HepG2 (cell line): ENCODE results near the gene TEX19. TPM values are rescaled to one million over a fixed set of nuclear protein-coding genes. Genes with fewer than 3 reads are reported as not detected.

Experiments
- BORCS8-MEF2B ChIP-seq: sonication (generic); formaldehyde crosslinking; IDR thresholded peaks from 2 replicates; pipeline ENCODE4 v1.8.0; 2022; ENCODE audit warnings: mild to moderate bottlenecking, missing genetic modification reagents
- HNRNPL ChIP-seq: fragments of 200-400 bp; formaldehyde crosslinking; IDR thresholded peaks from 2 replicates; pipeline ENCODE4 v1.6.1; 2017; ENCODE audit warnings: mild to moderate bottlenecking, low read depth, low read length
- IKZF5 ChIP-seq: IDR thresholded peaks from 2 replicates; pipeline ENCODE4 v1.6.1; 2018; ENCODE audit warnings: missing genetic modification reagents, mild to moderate bottlenecking, missing compliant biosample characterization
- IRF1 ChIP-seq: sonication (generic); formaldehyde crosslinking; IDR thresholded peaks from 2 replicates; pipeline ENCODE4 v1.4.0; 2020; ENCODE audit warnings: low read depth, mild to moderate bottlenecking, missing genetic modification reagents
- IRX3 ChIP-seq: sonication (generic); formaldehyde crosslinking; IDR thresholded peaks from 2 replicates; pipeline ENCODE4 v1.8.1; 2023; ENCODE audit warnings: mild to moderate bottlenecking, low read depth, missing genetic modification reagents, borderline replicate concordance
- MED8 ChIP-seq: sonication (generic); formaldehyde crosslinking; IDR thresholded peaks from 2 replicates; pipeline ENCODE4 v1.8.1; 2023; ENCODE audit warnings: mild to moderate bottlenecking, missing genetic modification reagents; ENCODE audit not compliant: insufficient replicate concordance
- MXD3 ChIP-seq: IDR thresholded peaks from 2 replicates; pipeline ENCODE4 v1.6.1; 2016; ENCODE audit warnings: mild to moderate bottlenecking, missing biosample characterization, missing genetic modification reagents
- MZF1 ChIP-seq: sonication (generic); formaldehyde crosslinking; IDR thresholded peaks from 2 replicates; pipeline ENCODE4 v1.8.1; 2023; ENCODE audit warnings: mild to moderate bottlenecking, missing genetic modification reagents, borderline replicate concordance
- NFIC ChIP-seq: IDR thresholded peaks from 2 replicates; pipeline ENCODE4 v1.6.1; 2012; ENCODE audit warnings: mild to moderate bottlenecking, low read length, inconsistent platforms
- PPARG ChIP-seq: conservative IDR thresholded peaks from 2 replicates; pipeline ENCODE4 v1.6.1; 2016; ENCODE audit warnings: missing biosample characterization, missing genetic modification reagents
- RNF219 ChIP-seq: sonication (generic); formaldehyde crosslinking; IDR thresholded peaks from 2 replicates; pipeline ENCODE4 v1.5.0; 2020; ENCODE audit warnings: mild to moderate bottlenecking, missing genetic modification reagents
- SAP130 ChIP-seq: IDR thresholded peaks from 2 replicates; pipeline ENCODE4 v1.6.1; 2016; ENCODE audit warnings: low read depth
- ZNF691 ChIP-seq: sonication (generic); formaldehyde crosslinking; IDR thresholded peaks from 2 replicates; pipeline ENCODE4 v1.4.0; 2020; ENCODE audit warnings: missing genetic modification reagents, low read depth, mild to moderate bottlenecking, borderline replicate concordance
- ZNF768 ChIP-seq: sonication (generic); formaldehyde crosslinking; IDR thresholded peaks from 2 replicates; pipeline ENCODE4 v1.4.0; 2020; ENCODE audit warnings: missing genetic modification reagents
- ZNF780A ChIP-seq: sonication (generic); formaldehyde crosslinking; IDR thresholded peaks from 2 replicates; pipeline ENCODE4 v1.8.0; 2022; ENCODE audit warnings: mild to moderate bottlenecking, missing genetic modification reagents, moderate library complexity
- ZSCAN5A ChIP-seq: sonication (generic); formaldehyde crosslinking; IDR thresholded peaks from 2 replicates; pipeline ENCODE4 v1.8.0; 2022; ENCODE audit warnings: mild to moderate bottlenecking, missing genetic modification reagents, borderline replicate concordance
- ZUFSP ChIP-seq: sonication (generic); formaldehyde crosslinking; IDR thresholded peaks from 2 replicates; pipeline ENCODE4 v1.9.0; 2021; ENCODE audit warnings: missing genetic modification reagents, mild to moderate bottlenecking, borderline replicate concordance
- polyA plus RNA-seq, 8 experiments: library from polyadenylated mRNA; depleted of rRNA in 3 of 8; stranded (reverse) in 7 of 8; unstranded in 1 of 8; fragments of >200 nt; fragmentation: Illumina TruSeq in 4 of 8; extraction: Trizol in 4 of 8; gene quantifications; 2 replicates each; pipeline versions ENCODE4 v1.2.1 to v1.2.3, GENCODE V29; 2011 to 2016; ENCODE audit warnings: low read depth in 4 of 8, missing spikeins in 1 of 8, mixed read lengths in 1 of 8; ENCODE audit not compliant: insufficient read depth in 1 of 8
- total RNA-seq, 5 experiments: library from RNA; depleted of rRNA; stranded (reverse); fragments of >200 nt; fragmentation: Illumina TruSeq; extraction: Trizol; gene quantifications; 2 replicates each; pipeline ENCODE4 v1.2.3, GENCODE V29; 2016; ENCODE audit warnings: low read depth in 1 of 5

TEX19 gene
- total and polyA plus RNA-seq, 2 of the 13 experiments (the other 11 are each of a cell fraction or from before 2014, with no cell fraction given) = 1.3 to 6.0 TPM

- TF ChIP-seq ZNF691 (CRISPR knock-in tag) = peak; percentile 96
- 0 out of 2 replicates have a peak, but pooled peaks have one; percentile 65 for TF ChIP-seq ZSCAN5A
- no peak for TF ChIP-seq IRF1 (CRISPR knock-in tag)
- peak; percentile 86 for TF ChIP-seq SAP130
- peak; percentile 72; the same call in 1 of the 2 replicates for TF ChIP-seq BORCS8-MEF2B (CRISPR knock-in tag)
- TF ChIP-seq PPARG (CRISPR knock-in tag) = peak; percentile 85
- peak; percentile 80; the same call in 1 of the 2 replicates for TF ChIP-seq ZNF780A (CRISPR knock-in tag)
- 0 out of 2 replicates have a peak, but pooled peaks have one; percentile 41 for TF ChIP-seq IKZF5 (CRISPR knock-in tag)
- TF ChIP-seq NFIC = no peak
- TF ChIP-seq MZF1 (CRISPR knock-in tag) = 0 out of 2 replicates have a peak, but pooled peaks have one; percentile 73
- TF ChIP-seq ZNF768 = peak; percentile 53; the same call in 1 of the 2 replicates
- TF ChIP-seq IRX3 (CRISPR knock-in tag) = 0 out of 2 replicates have a peak, but pooled peaks have one; percentile 55
- peak; percentile 76 for TF ChIP-seq MED8
- no peak; the same call in 1 of the 2 replicates for TF ChIP-seq RNF219 (CRISPR knock-in tag)
- TF ChIP-seq ZUFSP (CRISPR knock-in tag) = no peak
- TF ChIP-seq HNRNPL = peak; percentile 99
- TF ChIP-seq MXD3 (CRISPR knock-in tag) = no peak; the same call in 1 of the 2 replicates
Measured at GRCh38 chr17:82325286-82326180, 33.5 kb upstream of the TEX19 start (continued).
